ENCODE data around the gene CPLANE1.

The CPLANE1 gene

DNA sequence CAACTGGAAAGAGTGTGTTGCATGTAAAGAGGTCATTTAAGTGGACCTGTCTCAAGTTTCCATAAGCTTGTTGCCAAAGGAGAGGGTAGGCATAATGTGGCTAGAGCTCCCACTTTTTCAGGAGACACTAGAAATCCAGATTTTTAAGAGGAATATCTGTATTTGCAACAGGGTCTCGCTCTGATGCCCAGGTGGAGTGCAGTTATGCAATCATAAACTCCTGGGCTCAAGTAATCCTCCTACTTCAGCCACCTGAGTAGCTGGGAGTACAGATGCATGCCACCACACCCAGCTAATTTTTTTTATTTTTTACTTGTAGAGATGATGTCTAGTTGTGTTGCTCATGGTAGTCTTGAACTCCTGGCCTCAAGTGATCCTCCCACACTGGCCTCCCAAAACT lies 189.1 kb downstream of the CPLANE1 start:
- no peak for DNase-seq

DNA sequence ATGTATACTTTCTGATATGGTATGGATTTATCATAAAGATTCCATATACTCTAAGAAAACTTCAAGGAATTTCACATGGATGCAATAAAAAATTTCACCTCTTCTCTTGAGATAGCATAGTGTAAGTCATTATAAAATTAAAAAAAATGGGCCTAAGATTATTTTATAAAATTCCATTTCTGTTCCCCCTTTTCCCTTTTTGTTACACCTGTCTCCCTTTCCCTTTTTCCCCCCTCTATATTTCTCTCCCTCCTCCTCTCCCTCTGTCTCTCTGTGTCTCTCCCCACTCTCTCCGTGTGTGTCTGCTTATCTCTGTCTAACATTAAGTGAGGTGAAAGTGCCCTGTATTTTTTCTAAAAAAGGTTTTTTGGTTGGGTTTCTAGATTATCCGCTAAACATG lies 192.4 kb downstream of the CPLANE1 start:
- DNase-seq, result no peak

Measured in inflammatory macrophage treated with lipopolysaccharide for 1 hour (primary cell).